ENCODE data around the gene TMX2. TPM values are rescaled to one million over a fixed set of nuclear protein-coding genes. Genes with fewer than 3 reads are reported as not detected.
"Not testable (repeated sequence)": the region's sequence is repeated elsewhere in the genome, so short reads cannot be mapped to it uniquely, and the experiment has no call there.

Gene TMX2
- polyA plus RNA-seq, 1 donor = 123 TPM

- DNase-seq = peak; percentile 77
These were observed 758 bp upstream of the TMX2 start, which contains the start of gene MED19 for GRCh38 chr11:57711414-57712255. TSS of gene MED19 (minus strand) at chr11:57712215. CDS start at chr11:57712179, 36 bp downstream.

- no peak for DNase-seq
These were observed 1.4 kb downstream of the TMX2 start for GRCh38 chr11:57713835-57714234.

- DNase-seq = not testable (repeated sequence)
These were observed 4.3 kb downstream of the TMX2 start for GRCh38 chr11:57716726-57717125.

- no peak for DNase-seq
These were observed 14.8 kb downstream of the TMX2 start for GRCh38 chr11:57727185-57727584.

- DNase-seq = no peak
These were observed 16.4 kb downstream of the TMX2 start for GRCh38 chr11:57728829-57729228.

- DNase-seq = no peak
These were observed 17.1 kb downstream of the TMX2 start for GRCh38 chr11:57729479-57729878.

- no peak for DNase-seq
These were observed 20.3 kb downstream of the TMX2 start for GRCh38 chr11:57732661-57733060.

- no peak for DNase-seq
These were observed 23.4 kb downstream of the TMX2 start for GRCh38 chr11:57735619-57736298.

- DNase-seq = peak; percentile 96
These were observed 29.0 kb downstream of the TMX2 start, which contains the start of gene SELENOH for GRCh38 chr11:57741132-57742086. TSS of gene SELENOH (plus strand) at chr11:57741491. CDS start at chr11:57741596, 105 bp downstream.

GRCh38 chr11:57742087-57742452 lies 29.7 kb downstream of the TMX2 start:
- no peak for DNase-seq

GRCh38 chr11:57744357-57744756 lies 32.0 kb downstream of the TMX2 start:
- DNase-seq = no peak

GRCh38 chr11:57745206-57745605 lies 32.8 kb downstream of the TMX2 start:
- DNase-seq = no peak

GRCh38 chr11:57746920-57747319 lies 34.5 kb downstream of the TMX2 start:
- no peak for DNase-seq

GRCh38 chr11:57751176-57751575 lies 38.8 kb downstream of the TMX2 start:
- no peak for DNase-seq

- DNase-seq = no peak
These were observed 39.4 kb downstream of the TMX2 start, which contains the start of gene BTBD18 for GRCh38 chr11:57751676-57752253. TSS of gene BTBD18 (minus strand) at chr11:57751819. CDS start at chr11:57751188, 631 bp downstream.

- DNase-seq = no peak
These were observed 40.6 kb downstream of the TMX2 start for GRCh38 chr11:57752954-57753353.

GRCh38 chr11:57758174-57758573 lies 45.8 kb downstream of the TMX2 start:
- DNase-seq = no peak

GRCh38 chr11:57761301-57762234 lies 49.2 kb downstream of the TMX2 start, which contains the start of gene CTNND1:
TSS of gene CTNND1 (plus strand) at chr11:57761802. CDS start at chr11:57791479, 29,677 bp downstream.
- peak; percentile 97 for DNase-seq

- peak; percentile 50 for DNase-seq
These were observed 50.0 kb downstream of the TMX2 start for GRCh38 chr11:57762235-57762861.

- peak; percentile 84 for DNase-seq
These were observed 51.2 kb downstream of the TMX2 start for GRCh38 chr11:57763568-57763967.
